PC-9 (cell line): Measurements from ENCODE around the gene DPEP2.

Source experiments
- CTCF ChIP-seq: fragments of 200-600 bp; sonication (generic); conservative IDR thresholded peaks from 2 replicates; pipeline ENCODE4 v1.6.1; 2017; ENCODE audit warnings: mixed run types, antibody characterized with exemption, mild to moderate bottlenecking, moderate library complexity
- EZH2 ChIP-seq: fragments of 200-600 bp; sonication (generic); IDR thresholded peaks from 2 replicates; pipeline ENCODE4 v1.8.0; 2017; ENCODE audit warnings: antibody characterized with exemption, low read depth

DNA sequence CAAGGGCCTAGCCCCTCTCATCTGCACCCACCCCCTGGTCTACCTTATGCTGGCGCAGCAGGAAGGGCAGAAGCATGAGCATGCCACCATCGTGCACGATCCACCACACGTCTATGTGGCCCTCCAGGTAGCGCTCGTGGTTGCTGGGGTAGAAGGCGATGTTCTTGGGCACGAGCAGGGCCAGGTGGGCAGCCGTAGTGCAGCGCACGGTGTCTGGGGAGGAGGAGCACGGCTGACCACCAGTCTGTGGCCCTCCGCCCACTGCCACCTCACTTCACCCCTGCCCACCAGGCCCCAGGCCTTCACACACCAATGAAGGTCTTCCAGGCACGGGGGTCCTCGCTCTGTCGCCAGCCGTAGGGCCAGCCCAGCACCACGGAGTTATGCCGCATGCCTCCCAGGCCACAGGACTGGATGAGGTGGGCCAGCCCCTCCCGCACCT, 53.1 kb downstream of the DPEP2 start:
- TF ChIP-seq CTCF (no peak), EZH2 (no peak)
